Psoas muscle (tissue), 8 donors: ENCODE results near the gene GLIPR2. TPM values are rescaled to one million over a fixed set of nuclear protein-coding genes. Genes with fewer than 3 reads are reported as not detected.

Experiments
- ATAC-seq, 4 donors: fragments of 200-7000 bp; cut with Tn5 transposase; one replicate each; pipeline ENCODE4 v1.9.1; 2020; ENCODE audit warnings: moderate library complexity in 3 of 4, mild to moderate bottlenecking in 2 of 4
- DNase-seq, 2 donors: peaks; one replicate each; pipeline ENCODE4 v3.0.0-alpha.2; 2020
- H3K27ac ChIP-seq: fragments of 200-600 bp; one replicate; pipeline ENCODE4 v1.8.0; 2022
- H3K27me3 ChIP-seq, 3 donors: fragments of 200-600 bp in 1 of 3; one replicate each; pipeline versions ENCODE4 v1.6.1 to v1.8.0; 2013 to 2022; ENCODE audit warnings: low read length in 2 of 3, mild to moderate bottlenecking in 2 of 3, moderate library complexity in 1 of 3; ENCODE audit not compliant: insufficient read depth in 3 of 3
- H3K36me3 ChIP-seq, 2 donors: fragments of 200-600 bp in 1 of 2; one replicate each; pipeline versions ENCODE4 v1.6.1 to v1.8.0; 2013 to 2022; ENCODE audit warnings: low read depth in 1 of 2, mild to moderate bottlenecking in 1 of 2, moderate library complexity in 1 of 2; ENCODE audit not compliant: insufficient read depth in 1 of 2
- H3K4me1 ChIP-seq: fragments of 200-600 bp; one replicate; pipeline ENCODE4 v1.8.0; 2022
- H3K4me3 ChIP-seq: fragments of 200-600 bp; one replicate; pipeline ENCODE4 v1.8.0; 2022; ENCODE audit warnings: mild to moderate bottlenecking
- H3K9me3 ChIP-seq: fragments of 200-600 bp; one replicate; pipeline ENCODE4 v1.8.0; 2022
- WGBS, 3 donors: extraction: QIAGEN DNeasy Blood & Tissue Kit; methylation state at CpG; one replicate each; pipeline versions ENCODE4 v1.1.6 to v1.1.7; 2013; 5-methylcytosine and 5-hydroxymethylcytosine counted together
- intact Hi-C, 2 donors: fragments of 100-400 bp; cut with DNase I; formaldehyde crosslinking; loops; one replicate each; pipeline versions ENCODE4 v1.11.0 to v1.14.2; 2022
- polyA plus RNA-seq, 3 donors: library from polyadenylated mRNA; stranded (reverse); fragments of 200-250 nt; gene quantifications; one replicate each; pipeline ENCODE4 v1.2.3, GENCODE V29; 2013
- total RNA-seq, 4 donors: library from RNA; stranded (reverse); fragmentation: NEBNext Ultra II Directional in 2 of 4; extraction: Animal tissue kit (Norgen Biotek cat#: 25700) in 2 of 4; gene quantifications; one replicate each; pipeline versions ENCODE4 v1.2.1 to v1.2.4, GENCODE V29; 2021 to 2023
- TF ChIP-seq, protein P1 (sequence below): fragments of 200-600 bp; IDR thresholded peaks from one replicate; pipeline ENCODE4 v1.8.0; 2022; ENCODE audit warnings: antibody characterized with exemption
- donor health status: healthy with polysubstance abuse.
- donor health status: DM: no; HTN: no; CAD: no; lungs with moderate emphysema.
- donor health status: Bipolar disorder and iron deficiency.
- donor health status: healthy.
- donor health status: DM: yes; HTN: yes; CAD: no.
- donor health status: DM: no; HTN: no; CAD: no.
- donor health status: DM: no; HTN: no; CAD: no.
- donor health status: DM: yes; HTN: yes; CAD: no.

GLIPR2 gene
- total and polyA plus RNA-seq, 7 donors: 2.5 to 6.5 (median 3.6) TPM

- Histone ChIP-seq H3K27me3 (no peaks in the 10 kb centered on the region), H3K36me3 (peaks cover 5 to 66% of the 10 kb centered on the region in 2 donors), H3K9me3 (no peaks in the 10 kb centered on the region), H3K4me1 (peaks cover 41% of the 10 kb centered on the region), H3K27ac (no peak overlapping the region), H3K4me3 (no peak overlapping the region)
- intact Hi-C loops: no loop called here
- 87 to 90% (median 87%) methylated on average over 4 of the region's 4 CpGs for WGBS, 3 donors
- ATAC-seq: no peak
- no peak for DNase-seq
- TF ChIP-seq, protein P1, sequence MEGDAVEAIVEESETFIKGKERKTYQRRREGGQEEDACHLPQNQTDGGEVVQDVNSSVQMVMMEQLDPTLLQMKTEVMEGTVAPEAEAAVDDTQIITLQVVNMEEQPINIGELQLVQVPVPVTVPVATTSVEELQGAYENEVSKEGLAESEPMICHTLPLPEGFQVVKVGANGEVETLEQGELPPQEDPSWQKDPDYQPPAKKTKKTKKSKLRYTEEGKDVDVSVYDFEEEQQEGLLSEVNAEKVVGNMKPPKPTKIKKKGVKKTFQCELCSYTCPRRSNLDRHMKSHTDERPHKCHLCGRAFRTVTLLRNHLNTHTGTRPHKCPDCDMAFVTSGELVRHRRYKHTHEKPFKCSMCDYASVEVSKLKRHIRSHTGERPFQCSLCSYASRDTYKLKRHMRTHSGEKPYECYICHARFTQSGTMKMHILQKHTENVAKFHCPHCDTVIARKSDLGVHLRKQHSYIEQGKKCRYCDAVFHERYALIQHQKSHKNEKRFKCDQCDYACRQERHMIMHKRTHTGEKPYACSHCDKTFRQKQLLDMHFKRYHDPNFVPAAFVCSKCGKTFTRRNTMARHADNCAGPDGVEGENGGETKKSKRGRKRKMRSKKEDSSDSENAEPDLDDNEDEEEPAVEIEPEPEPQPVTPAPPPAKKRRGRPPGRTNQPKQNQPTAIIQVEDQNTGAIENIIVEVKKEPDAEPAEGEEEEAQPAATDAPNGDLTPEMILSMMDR: no peak
Measured at GRCh38 chr9:36213387-36213786, 76.9 kb downstream of the GLIPR2 start.

Other genes starting within 250 kb of the GLIPR2 start
- 1 to 10 TPM in 3 of 4 donors, under 1 TPM in 1; 0.95 to 4.9 (median 3.0) TPM for gene HRCT1, start 230.5 kb upstream of the GLIPR2 start, total RNA-seq
- 1 to 10 TPM in 2 of 3 donors, under 1 TPM in 1; 0.59 to 5.4 (median 1.6) TPM for gene HRCT1, start 230.5 kb upstream of the GLIPR2 start, polyA plus RNA-seq
- gene SPAAR, start 227.2 kb upstream of the GLIPR2 start, total RNA-seq: 1 to 10 TPM; 2.5 to 4.6 (median 4.0) TPM
- 1 to 10 TPM; 3.2 to 3.9 (median 3.6) TPM for gene SPAAR, start 227.2 kb upstream of the GLIPR2 start, polyA plus RNA-seq
- not detected for gene OR2S2, start 178.6 kb upstream of the GLIPR2 start, total RNA-seq
- gene OR2S2, start 178.6 kb upstream of the GLIPR2 start, polyA plus RNA-seq: not detected
- gene RECK, start 99.8 kb upstream of the GLIPR2 start, total RNA-seq: 1 to 10 TPM; 2.0 to 8.0 (median 4.6) TPM
- 1 to 10 TPM; 1.4 to 1.8 (median 1.5) TPM for gene RECK, start 99.8 kb upstream of the GLIPR2 start, polyA plus RNA-seq
- not detected for gene CCIN, start 32.7 kb downstream of the GLIPR2 start, total RNA-seq
- under 1 TPM in 2 of 3 donors, not detected in 1; 0.03 to 0.04 TPM for gene CCIN, start 32.7 kb downstream of the GLIPR2 start, polyA plus RNA-seq
- gene CLTA, start 54.2 kb downstream of the GLIPR2 start, total RNA-seq: 10 to 100 TPM; 52.1 to 58.3 (median 54.6) TPM
- 100 to 1,000 TPM in 1 of 3 donors, 10 to 100 TPM in 2; 59.2 to 125 (median 75.9) TPM for gene CLTA, start 54.2 kb downstream of the GLIPR2 start, polyA plus RNA-seq
- gene GNE, start 121.7 kb downstream of the GLIPR2 start, total RNA-seq: 10 to 100 TPM in 1 of 4 donors, 1 to 10 TPM in 3; 8.5 to 11.6 (median 9.4) TPM
- gene GNE, start 121.7 kb downstream of the GLIPR2 start, polyA plus RNA-seq: 1 to 10 TPM; 3.0 to 9.1 (median 6.1) TPM